NCI-H510A treated with DMSO at 0.1 percent for 48 hours (cell line): ENCODE data around the gene SLC25A39.
A peak's percentile ranks its signal among the peaks of the same experiment; 100 is the strongest.
"Not testable (repeated sequence)": the region's sequence is repeated elsewhere in the genome, so short reads cannot be mapped to it uniquely, and the experiment has no call there.

Experiments used
- DNase-seq: peaks from one replicate; lab custom pipeline; 2025; lab: John Stamatoyannopoulos, UW

SLC25A39 gene, protein sequence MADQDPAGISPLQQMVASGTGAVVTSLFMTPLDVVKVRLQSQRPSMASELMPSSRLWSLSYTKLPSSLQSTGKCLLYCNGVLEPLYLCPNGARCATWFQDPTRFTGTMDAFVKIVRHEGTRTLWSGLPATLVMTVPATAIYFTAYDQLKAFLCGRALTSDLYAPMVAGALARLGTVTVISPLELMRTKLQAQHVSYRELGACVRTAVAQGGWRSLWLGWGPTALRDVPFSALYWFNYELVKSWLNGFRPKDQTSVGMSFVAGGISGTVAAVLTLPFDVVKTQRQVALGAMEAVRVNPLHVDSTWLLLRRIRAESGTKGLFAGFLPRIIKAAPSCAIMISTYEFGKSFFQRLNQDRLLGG

DNA sequence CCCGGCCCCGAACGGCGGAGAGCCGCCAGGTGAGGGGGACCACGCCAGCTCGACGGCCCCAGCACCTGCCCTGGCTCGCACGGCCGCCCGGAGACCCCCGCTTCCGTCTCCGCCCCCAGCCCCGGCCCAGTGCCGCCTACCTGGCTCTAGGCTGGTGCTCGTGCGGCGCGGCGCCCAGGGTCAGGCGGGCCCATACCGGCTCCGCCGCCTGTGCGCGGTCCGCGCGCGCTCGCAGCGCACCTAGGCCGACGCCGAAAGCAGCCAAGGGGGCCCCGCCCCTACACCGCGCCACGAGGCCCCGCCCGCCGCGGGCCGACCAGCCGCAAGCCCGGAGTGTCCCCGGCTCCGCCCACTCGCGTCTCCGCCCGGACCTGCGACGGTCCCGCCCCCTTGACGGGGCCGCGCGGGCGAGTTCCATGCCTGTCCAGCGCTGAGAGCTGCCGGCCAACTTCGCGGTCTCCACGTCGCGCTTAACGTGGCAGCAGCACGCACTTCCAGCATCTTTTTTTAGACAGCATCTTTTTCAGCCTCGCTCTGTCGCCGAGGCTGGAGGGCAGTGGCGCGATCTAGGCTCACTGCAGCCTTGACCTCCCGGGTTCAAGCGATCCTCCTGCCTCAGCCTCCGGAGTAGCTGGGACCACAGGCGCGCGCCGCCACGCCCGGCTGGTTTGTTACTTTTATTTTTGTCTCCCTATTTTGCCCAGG lies at the start of gene SLC25A39:
Gene SLC25A39 (minus strand): TSS at position 253 of the 705 bp plus-strand sequence. CDS start 1,261 bp downstream, outside the sequence.
- peak; percentile 78 for DNase-seq

DNA sequence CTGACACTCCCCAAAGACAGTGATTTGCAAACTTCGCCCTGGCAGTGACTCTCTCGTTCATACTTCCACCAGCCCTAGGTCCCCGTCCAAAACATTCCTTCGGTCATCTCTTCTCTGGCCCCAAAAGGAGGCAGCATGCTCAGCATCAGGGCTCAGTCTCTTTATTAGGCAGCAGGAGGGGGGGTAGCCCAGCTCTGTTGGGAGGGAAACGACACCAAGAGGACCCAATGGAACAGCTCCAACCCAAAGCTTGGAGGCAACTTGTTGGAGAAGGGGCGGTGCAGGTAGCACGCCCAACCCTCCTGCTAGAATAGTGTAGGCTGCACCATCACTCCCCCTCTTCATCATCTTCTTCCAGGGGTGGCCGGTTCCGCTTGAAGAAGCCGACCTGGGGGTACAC lies 47.4 kb upstream of the SLC25A39 start:
- no peak for DNase-seq

DNA sequence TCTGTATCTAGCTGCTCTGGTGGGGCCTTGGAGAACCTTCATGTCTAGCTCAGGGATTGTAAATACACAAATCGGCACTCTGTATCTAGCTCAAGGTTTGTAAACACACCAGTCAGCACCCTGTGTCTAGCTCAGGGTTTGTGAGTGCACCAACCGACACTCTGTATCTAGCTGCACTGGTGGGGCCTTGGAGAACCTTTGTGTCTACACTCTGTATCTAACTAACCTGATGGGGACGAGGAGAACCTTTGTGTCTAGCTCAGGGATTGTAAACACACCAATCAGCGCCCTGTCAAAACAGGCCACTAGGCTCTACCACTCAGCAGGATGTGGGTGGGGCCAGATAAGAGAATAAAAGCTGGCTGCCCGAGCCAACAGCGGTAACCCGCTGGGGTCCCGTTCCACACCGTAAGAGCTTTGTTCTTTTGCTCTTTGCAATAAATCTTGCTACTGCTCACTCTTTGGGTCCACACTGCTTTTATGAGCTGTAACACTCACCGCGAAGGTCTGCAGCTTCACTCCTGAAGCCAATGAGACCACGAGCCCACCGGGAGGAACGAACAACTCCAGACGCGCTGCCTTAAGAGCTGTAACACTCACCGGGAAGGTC lies 44.9 kb upstream of the SLC25A39 start:
- not testable (repeated sequence) for DNase-seq

DNA sequence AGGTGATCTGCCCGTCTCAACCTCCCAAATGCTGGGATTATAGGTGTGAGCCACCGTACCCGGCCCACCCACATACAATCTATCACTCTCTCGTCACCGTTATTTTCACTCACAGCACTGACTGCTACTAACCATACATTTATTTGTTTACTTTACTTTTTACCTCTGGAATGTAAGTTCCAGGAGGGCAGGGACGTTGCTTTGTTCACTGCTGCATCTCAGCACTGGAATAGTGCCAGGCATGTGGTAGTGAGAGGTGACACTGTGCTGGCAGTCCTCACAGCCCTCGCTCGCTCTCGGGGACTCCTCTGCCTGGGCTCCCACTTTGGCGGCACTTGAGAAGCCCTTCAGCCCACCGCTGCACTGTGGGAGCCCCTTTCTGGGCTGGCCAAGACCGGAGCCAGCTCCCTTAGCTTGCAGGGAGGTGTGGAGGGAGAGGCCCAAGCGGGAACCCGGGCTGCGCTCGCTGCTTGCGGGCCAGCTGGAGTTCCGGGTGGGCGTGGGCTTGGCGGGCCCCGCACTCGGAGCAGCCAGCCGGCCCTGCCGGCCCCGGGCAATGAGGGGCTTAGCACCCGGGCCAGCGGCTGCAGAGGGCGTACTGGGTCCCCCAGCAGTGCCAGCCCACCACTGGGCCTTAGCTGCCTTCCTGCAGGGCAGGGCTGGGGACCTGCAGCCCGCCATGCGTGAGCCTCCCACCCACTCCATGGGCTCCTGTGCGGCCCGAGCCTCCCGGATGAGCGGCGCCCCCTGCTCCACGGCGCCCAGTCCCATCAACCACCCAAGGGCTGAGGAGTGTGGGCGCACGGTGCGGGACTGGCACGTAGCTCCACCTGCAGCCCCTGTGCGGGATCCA lies 44.0 kb upstream of the SLC25A39 start:
- DNase-seq, result not testable (repeated sequence)

DNA sequence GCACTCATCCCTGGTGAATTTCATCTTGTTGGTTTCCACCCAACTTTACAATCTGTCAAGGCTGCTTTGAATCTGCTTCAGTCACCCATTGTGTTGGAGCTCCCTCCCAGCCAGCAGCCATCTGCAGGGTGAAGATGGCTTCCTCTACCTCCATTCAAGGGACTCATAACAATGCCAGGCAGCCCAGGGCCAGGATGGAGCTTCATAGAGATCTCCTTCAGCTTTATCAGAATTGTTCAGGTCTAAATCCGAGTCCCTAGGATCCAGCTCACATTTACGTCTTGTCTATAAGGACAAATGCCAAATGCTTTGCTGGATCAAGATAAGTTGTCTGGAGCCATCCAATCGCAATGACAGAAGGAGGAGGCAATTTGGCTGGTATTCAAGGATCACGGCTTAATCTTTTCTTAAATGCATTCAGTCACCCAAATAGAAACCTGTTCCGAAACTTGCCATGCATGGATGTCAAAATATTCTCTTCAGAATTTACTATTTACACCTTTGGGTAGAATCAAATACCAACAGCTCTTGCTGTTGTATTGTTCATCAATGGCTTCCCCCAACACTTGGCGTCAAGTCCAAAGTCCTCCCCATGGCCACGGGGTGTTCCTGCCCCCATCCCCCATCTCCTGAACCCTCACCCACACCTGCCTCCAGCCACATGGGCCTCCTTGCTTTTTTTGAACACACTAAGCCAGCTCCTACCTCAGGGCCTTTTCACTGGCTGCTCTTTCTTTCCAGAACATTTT lies 42.8 kb upstream of the SLC25A39 start:
- DNase-seq, result no peak

DNA sequence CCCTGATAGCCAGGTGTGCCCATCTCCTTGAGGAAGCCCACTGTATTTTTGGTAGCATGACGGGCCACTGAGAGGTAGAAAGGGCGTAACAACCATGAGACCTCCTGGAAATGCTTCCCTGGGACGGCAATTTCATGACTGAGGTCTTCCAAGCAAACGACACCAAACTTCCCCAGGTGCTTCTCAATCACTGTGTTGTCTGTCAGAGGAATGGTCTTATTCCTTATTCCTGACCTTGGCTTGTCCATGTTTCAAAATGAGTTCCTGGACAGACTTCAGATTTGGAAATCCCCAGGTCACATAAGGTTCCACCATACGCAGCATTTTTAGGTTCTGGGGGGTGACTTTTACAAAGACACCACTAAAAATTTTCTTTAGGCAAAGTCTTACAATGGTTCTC lies 40.4 kb upstream of the SLC25A39 start:
- DNase-seq, result not testable (repeated sequence)

DNA sequence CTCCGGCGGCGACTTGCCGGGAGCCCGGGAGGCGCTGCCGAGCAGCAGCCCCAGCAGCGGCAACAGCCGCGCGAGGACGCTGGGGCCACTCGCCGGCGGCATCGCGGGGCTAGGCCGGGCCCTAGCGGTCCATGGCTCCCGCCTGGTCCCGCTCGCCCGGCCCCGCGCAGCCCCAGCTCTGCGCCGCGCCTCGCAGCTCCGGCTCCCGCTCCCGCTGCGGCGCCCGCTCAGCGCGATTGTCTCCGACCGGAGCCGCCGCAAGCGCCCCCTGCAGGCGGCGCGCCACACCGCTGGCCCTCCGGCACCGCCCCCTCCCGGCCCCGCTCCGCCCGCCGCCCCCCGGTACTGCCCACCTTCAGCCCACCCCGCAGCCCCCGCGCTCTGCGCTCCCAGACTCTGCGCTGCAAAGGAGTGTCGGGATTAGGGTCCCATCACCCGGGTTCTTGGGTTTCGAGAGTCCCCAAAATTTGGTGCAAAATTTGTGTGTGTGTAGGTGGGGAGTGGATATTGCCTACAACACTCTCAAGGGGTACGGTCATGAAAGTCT lies 39.1 kb upstream of the SLC25A39 start, which contains the start of gene FAM171A2:
Gene FAM171A2 (minus strand): TSS at position 241 of the 547 bp plus-strand sequence. CDS start 139 bp downstream, at position 102.
- peak; percentile 35 for DNase-seq

DNA sequence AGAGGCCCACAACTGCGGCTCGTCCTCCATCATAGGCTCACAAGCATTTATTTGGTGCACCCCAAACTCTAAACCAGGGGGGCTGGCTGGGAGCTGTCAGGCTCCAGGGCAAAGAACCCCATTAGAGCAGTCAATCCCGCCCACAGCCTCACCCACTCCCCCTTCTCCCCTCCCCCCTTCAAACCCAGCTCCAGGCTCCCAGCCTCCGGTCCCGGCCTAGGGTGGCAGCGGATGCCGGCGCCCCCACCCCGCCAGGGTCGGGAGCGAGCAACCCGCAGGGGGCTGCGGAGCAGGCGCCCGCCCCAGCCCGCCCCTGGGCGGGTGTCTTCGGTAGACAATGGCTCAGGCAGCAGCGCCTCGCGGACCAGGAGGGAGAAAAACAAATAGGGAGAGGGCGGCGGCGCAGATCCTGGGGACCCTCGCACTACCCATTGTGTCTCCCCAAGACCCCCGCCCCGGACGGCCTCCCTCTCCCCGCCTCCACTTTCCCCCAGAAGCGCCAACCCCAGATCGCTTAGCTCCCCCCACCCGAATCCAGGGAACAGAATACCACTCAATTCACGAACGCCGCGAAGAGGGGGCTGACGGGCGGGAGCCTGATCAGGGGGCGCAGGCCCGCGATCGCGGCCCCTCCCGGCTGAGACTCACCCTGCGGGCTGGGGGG lies 38.5 kb upstream of the SLC25A39 start:
- DNase-seq, result no peak

DNA sequence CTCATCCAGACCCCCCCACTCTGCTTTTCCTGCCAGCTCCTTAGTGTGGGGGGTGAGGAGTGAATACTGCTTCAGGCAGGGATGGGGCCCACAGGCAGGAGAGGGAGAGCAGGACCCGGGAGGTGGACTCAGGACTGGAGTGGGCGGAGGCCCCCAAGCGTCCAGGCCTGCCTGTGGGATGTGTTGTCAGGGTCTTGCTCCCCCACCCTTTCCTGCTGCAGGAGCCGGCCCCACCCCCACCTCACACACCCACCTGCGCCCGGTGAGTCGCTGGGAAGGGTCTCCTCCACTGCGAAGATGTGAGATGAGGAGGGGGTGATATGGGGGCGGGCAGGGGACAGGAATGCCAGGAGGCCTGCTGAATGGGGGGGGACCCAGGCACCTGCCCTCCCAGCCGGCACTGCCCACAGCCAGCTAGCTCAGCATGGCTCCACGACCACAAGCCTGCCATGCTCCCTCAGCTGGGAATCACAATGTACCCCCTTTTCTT lies 37.9 kb upstream of the SLC25A39 start:
- DNase-seq, result no peak

DNA sequence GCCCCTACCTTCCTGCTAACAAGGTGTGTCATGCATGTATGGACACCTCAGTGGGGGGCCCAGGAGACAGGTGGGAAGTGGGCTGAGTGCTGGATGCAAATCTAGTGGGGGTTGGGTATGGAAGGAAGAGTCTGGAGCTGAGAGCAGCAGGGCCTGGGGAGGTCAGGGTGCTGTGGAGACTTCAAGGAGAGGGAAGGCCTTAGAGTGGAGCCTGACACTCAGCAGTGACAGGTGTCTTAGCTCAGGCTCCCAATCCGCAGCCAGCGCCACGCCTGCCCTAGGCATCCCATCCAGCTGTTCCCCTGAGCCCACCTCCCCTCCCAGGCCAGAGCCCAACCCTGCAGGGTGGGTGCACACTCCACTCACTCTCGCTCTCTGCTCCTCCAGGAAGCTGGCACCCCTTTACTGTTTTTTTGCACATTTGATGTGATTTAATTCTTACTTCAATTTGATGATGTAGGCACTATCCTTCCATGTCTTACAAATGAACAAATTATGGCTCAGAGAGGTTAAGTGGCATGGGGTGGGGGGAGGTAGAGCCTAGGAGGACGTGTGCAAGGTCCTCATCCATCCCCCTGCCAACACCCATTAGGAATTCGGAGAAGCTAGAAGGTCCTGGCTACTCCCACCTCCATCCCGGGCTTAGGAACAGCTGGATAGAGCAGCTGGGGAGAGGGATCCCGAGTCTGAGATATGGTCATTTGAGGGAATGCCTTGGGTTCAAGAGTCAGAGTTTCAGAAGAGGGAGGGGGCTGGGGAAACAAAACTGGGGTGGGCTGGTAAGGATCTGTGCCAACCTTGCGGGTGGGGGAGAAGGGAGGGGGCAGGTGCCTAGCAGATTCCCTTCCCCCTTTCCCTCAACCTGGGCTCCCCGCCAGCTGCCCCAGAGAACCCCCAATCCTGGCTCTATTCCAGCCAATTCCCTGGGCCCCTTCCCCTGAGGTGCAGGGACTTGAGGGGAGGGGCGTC lies 37.0 kb upstream of the SLC25A39 start:
- no peak for DNase-seq

DNA sequence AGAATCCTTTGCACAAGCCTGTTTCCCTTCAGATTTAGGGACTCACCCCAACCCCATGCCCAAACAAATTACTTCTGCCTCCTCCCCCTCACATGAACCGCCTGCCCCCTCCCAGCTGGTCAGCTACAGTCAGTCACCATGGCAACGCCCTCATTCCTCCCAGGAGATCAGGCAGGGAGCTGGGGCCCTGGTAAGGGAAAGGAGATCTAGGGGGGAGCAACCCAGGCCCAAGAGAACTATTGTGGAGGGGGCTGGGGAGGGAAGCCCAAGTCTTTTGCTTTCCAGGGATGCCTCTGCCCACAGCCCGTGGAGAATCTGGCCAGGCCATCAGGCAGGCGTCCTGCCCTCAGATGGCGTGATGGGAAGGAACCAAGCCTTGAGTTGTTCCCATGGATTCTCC lies 36.2 kb upstream of the SLC25A39 start:
- no peak for DNase-seq

DNA sequence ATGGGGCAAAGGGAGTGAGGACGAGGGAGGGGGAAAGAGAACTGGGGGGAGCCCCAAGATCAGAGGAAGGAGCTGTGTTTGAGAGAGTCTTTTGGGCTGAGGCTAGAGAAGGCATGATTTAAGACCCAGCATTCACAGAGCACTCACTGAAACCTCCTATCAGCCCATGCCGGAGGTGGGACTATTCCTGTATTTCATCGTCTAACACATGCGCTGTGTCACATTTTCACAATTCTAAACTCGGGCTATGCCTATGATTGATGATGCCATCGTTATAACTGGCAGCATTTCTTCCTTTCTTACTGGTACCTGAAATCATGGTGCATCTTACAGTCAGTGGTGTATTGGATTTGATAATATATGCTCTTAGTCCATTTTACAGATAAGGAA lies 35.5 kb upstream of the SLC25A39 start:
- no peak for DNase-seq

DNA sequence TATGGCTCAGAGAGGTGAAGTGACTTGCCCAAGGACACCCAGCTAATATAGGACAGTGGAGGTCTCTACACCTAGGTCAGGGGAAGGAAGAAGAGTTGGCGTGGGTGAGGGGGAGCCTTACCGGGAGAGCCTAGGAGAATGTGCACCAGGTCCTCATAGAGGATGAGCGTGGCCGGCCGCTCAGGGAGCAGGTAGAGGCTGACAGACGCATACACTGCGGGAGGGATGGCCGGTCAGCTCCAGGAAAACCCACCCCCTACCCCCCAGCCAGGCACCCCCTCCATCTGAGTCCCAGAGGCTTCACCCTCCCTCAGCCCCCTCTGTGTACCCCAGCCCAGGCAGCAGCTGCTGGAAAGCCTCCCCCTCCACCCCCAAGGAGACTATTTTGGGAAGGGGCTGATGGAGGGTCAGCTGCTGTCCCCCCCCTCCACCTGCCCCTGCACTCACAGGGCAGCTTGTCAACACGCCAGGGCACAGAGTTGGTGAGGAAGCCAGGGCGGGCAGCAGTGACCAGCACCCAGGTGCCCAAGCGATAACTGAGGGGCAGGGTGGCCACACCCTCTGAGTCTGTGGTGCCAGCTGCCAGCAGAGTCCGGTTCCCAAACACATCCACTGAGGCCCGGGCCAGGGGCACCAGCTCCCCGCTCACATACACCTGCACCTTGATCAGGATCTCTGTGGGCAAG lies 35.0 kb upstream of the SLC25A39 start:
- DNase-seq, result no peak

DNA sequence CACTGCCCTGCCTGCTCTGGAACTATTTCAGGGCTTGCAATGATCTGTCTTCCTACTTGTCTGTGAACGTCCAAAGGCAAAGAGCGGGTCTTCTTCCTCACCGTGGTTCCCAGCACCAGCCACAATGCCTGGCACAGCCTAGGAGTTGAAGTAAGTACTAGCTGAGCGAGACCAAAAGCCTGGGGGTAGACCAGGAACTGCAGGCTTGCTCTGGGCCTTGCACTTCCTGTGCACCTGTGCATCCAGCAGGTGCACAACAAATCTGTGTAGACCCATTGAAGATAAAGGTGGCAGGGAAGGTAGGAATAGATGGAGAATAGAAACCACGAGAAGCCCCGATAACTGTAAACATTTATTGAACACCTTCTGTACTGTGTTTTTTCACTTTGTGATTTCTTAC lies 34.4 kb upstream of the SLC25A39 start:
- DNase-seq, result no peak

DNA sequence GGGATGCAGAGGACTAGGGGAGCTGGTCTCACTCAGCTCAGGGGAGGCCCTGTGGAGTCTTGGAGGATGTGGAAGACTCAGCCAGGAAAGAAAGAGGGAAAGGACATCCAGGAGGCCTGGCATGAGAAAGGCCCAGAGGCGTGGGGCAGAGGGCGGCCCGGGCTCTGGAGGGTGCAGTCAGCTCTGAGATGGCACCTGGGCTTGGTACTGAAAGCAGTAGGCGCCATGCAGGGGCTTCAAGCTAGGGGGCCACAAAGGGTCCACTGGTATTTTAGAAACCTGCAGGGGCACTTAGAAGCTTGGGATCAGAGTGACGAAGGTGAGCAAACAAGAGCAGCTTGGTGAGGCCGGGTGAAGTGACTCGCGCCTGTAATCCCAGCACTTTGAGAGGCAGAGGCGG lies 33.4 kb upstream of the SLC25A39 start:
- no peak for DNase-seq

DNA sequence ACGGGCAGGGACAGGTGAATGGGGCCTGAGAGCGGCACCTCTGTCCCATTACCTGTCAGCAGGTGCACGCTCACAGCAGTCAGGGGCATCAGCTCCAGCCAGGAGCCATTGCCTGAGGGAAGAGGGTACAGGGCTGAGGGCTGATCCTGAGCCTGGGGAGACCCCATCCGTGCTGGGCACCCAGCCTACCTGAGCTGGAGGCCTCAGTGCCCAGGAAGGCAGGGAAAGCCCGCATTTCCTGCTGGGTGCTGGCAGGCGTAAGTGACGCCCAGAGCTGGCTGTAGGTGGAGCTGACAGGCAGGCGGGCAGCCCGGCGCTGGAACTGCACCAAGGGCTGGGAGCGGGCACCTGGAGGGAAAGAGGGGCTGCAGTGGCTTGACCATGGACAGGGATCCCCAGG lies 31.6 kb upstream of the SLC25A39 start:
- DNase-seq, result no peak

DNA sequence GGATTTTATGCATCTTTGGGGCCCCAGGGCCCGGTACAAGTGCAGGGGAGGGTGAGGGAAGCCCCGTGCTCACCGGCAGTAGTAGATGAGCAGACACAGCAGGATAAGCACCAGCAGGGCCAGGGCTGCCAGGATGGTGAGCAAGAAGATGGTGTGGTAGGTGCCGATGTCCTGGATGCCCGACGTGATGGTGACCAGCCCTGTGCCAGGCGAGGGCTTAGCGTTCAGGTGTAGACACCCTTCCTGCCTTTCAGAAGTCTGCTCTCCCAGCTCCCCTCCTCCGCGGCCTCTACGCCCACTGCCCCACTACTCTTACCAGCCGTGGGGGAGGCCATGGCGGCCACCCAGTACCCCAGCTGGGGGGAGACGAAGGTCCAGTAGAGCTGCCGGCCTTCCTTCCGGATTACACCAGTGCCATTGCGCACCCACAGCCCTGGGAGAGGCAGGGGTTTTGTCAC lies 31.0 kb upstream of the SLC25A39 start:
- DNase-seq, result no peak
